ENCODE measurements around the gene DHTKD1. TPM values are rescaled to one million over a fixed set of nuclear protein-coding genes. Genes with fewer than 3 reads are reported as not detected.

DHTKD1 gene
- total RNA-seq, 1 experiment from 2014 or later, result 53.2 TPM

DNA sequence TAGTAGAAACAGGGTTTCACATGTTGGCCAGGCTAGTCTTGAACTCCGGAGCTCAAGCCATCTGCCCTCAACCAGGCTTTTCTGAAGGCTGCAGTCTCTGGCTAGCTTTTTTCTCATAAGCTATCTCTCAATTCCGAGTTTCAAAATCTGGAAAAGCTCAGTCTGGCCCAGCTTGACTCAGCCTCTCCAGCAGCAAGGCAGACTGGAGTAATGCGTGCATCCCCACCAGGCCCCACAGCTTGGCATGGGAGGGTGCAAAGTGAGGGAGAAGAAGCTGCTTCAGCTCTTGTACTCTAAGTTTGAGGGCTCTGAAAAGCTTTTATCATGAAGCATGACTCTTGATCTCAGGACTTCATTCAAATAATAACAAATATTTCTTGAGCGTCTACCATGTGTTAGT is 4.8 kb downstream of the DHTKD1 start:
- Histone ChIP-seq H3K9me3 (ENCODE audit: control insufficient read depth, low read depth, low read length) (no peaks in the 10 kb centered on the region), H3T11ph (ENCODE audit: low read length) (no peak overlapping the region), H3K79me2 (ENCODE audit: insufficient read depth, low read length) (peaks cover 3% of the 10 kb centered on the region; the same call in 1 of the 2 replicates), H3K18ac (ENCODE audit: insufficient read length, low read depth, low read length) (no peak overlapping the region), H3K27ac (ENCODE audit: insufficient read length, low read depth, low read length) (no peak overlapping the region), H3K27me3 (ENCODE audit: insufficient read depth, low read length) (no peaks in the 10 kb centered on the region), H3K4ac (ENCODE audit: low read depth, low read length) (no peak overlapping the region), H2BK120ac (ENCODE audit: low read depth, low read length, poor library complexity, severe bottlenecking) (no peak overlapping the region), H3K14ac (ENCODE audit: insufficient read depth, low read length) (no peak overlapping the region), H3K79me1 (ENCODE audit: insufficient read depth, low read depth, low read length, poor library complexity, severe bottlenecking) (peaks cover 11% of the 10 kb centered on the region), H2BK5ac (ENCODE audit: insufficient read length, low read length) (no peak overlapping the region), H3K9ac (ENCODE audit: extremely low read depth, insufficient read length, low read length) (no peak overlapping the region), H4K8ac (replicated peaks; ENCODE audit: insufficient read length, low read depth, low read length) (no peak overlapping the region), H3K23me2 (ENCODE audit: insufficient read length, low read depth, low read length, poor library complexity, severe bottlenecking) (no peaks in the 10 kb centered on the region), H3K23ac (ENCODE audit: insufficient read length, low read depth, low read length) (no peak overlapping the region), H2BK20ac (ENCODE audit: low read depth, low read length, poor library complexity, severe bottlenecking) (no peak overlapping the region), H3K4me1 (ENCODE audit: insufficient read depth, low read length) (no peaks in the 10 kb centered on the region), H4K5ac (ENCODE audit: insufficient read length, low read depth, low read length) (no peak overlapping the region), H2BK12ac (ENCODE audit: insufficient read length, low read depth, low read length) (no peak overlapping the region), H2AFZ (ENCODE audit: low read length) (no peak overlapping the region), H3K56ac (ENCODE audit: insufficient read length, low read depth, low read length) (no peak overlapping the region), H4K91ac (ENCODE audit: insufficient read length, low read depth, low read length) (no peak overlapping the region), H2BK15ac (ENCODE audit: low read depth, low read length) (no peak overlapping the region), H3K4me2 (ENCODE audit: insufficient read depth, insufficient read length, low read length) (no peak overlapping the region), H4K20me1 (ENCODE audit: control insufficient read depth, insufficient read depth, insufficient read length) (no peaks in the 10 kb centered on the region), H2AK5ac (ENCODE audit: insufficient read length, low read length) (no peak overlapping the region)
- no peak overlapping the region for H3K4me3 Mint-ChIP-seq
- no peaks in the 10 kb centered on the region for H3K9me3 Mint-ChIP-seq
- H3K4me1 Mint-ChIP-seq, result peaks cover 11 to 16% of the 10 kb centered on the region in 2 experiments
- H3K36me3 Mint-ChIP-seq (ENCODE audit: insufficient read depth in 1 of 3, low read depth in 3 of 3), result peaks cover 13 to 32% (median 17%) of the 10 kb centered on the region in 3 experiments
- DNase-seq, result no peak
- H3K27me3 Mint-ChIP-seq (ENCODE audit: low read depth), result no peaks in the 10 kb centered on the region
- WGBS (ENCODE audit: extremely low coverage, insufficient read length, low lambda C conversion rate), result no CpG with 5 or more reads among the region's 4 CpGs
- H3K27ac Mint-ChIP-seq, result no peak overlapping the region
- TF ChIP-seq, protein P1, sequence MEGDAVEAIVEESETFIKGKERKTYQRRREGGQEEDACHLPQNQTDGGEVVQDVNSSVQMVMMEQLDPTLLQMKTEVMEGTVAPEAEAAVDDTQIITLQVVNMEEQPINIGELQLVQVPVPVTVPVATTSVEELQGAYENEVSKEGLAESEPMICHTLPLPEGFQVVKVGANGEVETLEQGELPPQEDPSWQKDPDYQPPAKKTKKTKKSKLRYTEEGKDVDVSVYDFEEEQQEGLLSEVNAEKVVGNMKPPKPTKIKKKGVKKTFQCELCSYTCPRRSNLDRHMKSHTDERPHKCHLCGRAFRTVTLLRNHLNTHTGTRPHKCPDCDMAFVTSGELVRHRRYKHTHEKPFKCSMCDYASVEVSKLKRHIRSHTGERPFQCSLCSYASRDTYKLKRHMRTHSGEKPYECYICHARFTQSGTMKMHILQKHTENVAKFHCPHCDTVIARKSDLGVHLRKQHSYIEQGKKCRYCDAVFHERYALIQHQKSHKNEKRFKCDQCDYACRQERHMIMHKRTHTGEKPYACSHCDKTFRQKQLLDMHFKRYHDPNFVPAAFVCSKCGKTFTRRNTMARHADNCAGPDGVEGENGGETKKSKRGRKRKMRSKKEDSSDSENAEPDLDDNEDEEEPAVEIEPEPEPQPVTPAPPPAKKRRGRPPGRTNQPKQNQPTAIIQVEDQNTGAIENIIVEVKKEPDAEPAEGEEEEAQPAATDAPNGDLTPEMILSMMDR (conservative IDR thresholded peaks at IDR 0.05), result no peak
